HG03060 (cell line): ENCODE data around the gene MIA3.
"Not testable (repeated sequence)": the region's sequence is repeated elsewhere in the genome, so short reads cannot be mapped to it uniquely, and the experiment has no call there.

Source experiments
- ATAC-seq: cut with Tn5 transposase; IDR thresholded peaks from one replicate; pipeline ENCODE4 v1.9.1; 2021; ENCODE audit warnings: low read depth, moderate number of reproducible peaks; ENCODE audit not compliant: unreplicated experiment

The MIA3 gene

GRCh38 chr1:222656391-222657155 lies 38.7 kb downstream of the MIA3 start:
- no peak for ATAC-seq

- no peak for ATAC-seq
Observed at GRCh38 chr1:222657899-222658298, 40.0 kb downstream of the MIA3 start.

- no peak for ATAC-seq
Observed at GRCh38 chr1:222663431-222663934, 45.6 kb downstream of the MIA3 start.

GRCh38 chr1:222665964-222666363 lies 48.1 kb downstream of the MIA3 start:
- no peak for ATAC-seq

DNA sequence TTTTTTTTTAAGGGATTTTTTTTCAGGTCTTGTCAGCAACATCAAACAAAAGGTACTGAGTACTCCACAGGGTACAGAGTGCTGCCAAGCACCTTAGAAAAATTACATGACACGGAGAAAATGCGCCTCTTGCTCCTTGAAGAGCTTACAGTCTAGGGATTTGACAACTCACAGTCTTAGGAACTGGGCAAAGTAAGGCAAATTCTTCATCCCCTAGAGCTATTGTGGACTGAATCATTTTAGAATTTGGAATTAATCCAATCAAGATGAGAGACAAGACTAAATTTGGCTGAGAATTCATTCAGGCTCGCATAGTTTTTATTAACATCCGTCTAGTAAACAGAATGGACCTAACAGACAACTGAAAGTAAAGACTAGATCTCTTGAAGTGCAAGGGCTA lies 50.3 kb downstream of the MIA3 start:
- ATAC-seq: not testable (repeated sequence)

- ATAC-seq: not testable (repeated sequence)
Observed at GRCh38 chr1:222669107-222669506, 51.2 kb downstream of the MIA3 start.

DNA sequence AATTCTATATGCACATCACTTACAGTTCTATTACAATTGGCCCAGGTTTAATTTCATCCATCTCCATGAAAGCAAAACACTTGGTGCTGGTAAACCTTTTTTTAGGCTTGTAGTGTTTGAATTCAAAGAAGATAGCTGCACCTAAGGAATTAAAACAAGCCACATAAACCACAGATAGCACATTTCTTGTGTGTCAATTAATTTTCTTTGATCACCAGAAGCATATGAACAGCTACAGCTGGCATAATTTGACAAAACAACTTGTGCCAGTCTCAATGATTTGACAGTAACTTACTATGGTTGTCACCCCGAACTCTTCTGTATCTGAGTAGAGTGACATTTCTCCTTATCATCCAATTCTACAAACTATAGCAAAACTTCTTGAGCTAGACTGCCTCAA lies 52.2 kb downstream of the MIA3 start:
- no peak for ATAC-seq

GRCh38 chr1:222680080-222680479 lies 62.2 kb downstream of the MIA3 start:
- no peak for ATAC-seq

- ATAC-seq: no peak
Observed at GRCh38 chr1:222691016-222691415, 73.1 kb downstream of the MIA3 start.

GRCh38 chr1:222694927-222695326 lies 77.0 kb downstream of the MIA3 start:
- no peak for ATAC-seq

DNA sequence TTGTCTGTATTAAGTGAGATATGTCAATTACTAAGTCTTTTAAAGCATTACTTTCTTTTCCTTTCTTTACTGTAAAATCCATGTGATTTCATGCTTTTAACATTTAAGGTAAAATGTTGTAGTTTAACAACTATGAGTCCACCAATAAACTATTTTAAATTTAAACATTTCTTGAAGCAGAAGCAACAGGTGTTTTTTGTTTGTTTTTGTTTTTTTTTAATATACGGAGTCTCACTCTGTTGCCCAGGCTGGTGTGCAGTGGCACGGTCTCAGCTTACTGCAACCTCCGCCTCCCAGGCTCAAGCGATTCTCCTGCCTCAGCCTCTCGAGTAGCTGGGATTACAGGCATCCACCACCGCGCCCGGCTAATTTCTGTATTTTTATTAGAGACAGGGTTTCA lies 78.8 kb downstream of the MIA3 start:
- no peak for ATAC-seq

- ATAC-seq: no peak
Observed at GRCh38 chr1:222697203-222697602, 79.3 kb downstream of the MIA3 start.

DNA sequence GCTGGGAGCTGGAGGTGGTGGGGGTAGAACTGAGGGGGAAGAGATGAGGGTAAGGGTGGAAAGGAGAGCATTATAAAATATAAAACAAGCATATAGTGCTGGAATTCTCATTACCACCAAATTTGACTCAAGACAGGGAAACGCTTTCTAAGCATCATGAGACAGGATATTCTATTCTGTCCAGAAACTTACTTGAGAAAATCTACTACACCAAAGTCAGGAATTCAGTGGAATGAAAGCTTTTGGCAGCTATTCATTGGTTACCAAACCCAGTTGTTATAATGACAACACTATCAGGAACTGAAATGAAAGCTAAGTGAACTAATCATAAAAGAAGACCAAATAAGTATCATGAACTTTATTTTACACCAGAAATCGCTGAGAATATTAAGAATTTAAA lies 79.9 kb downstream of the MIA3 start:
- no peak for ATAC-seq

- ATAC-seq: no peak
Observed at GRCh38 chr1:222702210-222702609, 84.3 kb downstream of the MIA3 start.

- no peak for ATAC-seq
Observed at GRCh38 chr1:222704260-222704659, 86.4 kb downstream of the MIA3 start.

DNA sequence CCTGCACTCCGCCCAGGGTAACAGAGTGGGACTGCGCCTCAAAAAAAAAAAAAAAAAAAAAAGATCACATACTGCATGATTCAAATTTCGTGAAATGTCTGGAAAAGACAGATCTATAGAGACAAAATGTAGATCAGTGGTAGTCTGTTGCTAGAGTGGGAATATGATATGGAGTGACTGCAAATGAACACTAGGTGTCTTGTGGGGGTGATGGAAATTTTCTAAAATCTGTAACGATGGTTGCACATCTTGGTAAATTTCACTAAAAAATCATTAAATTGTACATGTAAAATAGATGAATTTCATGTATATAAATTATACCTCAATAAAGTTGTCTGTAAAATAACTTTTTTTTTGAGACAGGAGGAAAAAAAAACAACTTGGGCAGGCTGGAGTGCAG lies 88.9 kb downstream of the MIA3 start:
- ATAC-seq: no peak

GRCh38 chr1:222709700-222710153 lies 91.8 kb downstream of the MIA3 start:
- no peak for ATAC-seq

DNA sequence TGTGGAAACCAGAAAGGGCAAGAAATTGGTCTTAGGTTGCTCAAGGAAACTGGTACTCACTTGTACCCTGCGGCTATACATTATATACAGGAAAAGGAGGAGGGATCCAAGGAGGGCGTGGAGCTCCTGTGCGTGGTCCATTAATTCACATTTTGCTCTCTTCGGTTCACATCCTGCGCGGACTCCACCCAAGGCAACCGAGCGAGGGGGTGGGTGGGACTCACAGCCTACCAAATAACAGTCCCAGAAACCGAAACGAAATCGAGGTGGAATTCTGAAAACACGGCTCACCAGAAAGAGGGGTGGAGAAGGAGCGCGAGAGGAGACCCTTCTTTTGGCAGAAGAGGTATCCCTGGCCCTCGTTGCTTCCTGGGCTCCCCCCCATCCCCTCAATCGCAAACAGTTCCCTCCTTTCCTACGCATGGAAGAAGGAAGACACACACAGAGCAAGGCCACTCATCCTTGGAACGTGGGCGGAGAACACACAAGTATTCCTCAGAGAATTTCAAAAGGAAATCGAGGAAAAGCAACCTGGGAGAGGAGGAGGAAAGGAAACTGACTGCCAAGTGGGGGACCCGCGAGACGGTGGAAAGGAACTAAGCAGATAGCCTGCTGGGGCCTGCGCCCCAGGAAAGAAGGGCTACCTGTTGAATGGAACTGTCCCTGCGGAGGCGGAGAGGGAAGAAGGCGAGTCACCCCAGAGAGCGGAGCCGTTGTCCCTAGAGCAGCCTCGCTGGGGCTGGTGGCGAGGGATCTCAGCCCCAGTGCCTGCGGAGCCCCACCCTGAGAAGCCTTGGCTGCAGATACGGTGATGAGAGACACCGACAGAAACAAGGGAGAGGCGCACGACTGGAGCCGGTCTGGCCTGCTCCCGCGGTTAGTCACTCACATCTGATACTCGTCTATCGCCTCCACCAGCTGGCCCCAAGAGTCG lies 93.7 kb downstream of the MIA3 start:
- ATAC-seq: peak; percentile 10

DNA sequence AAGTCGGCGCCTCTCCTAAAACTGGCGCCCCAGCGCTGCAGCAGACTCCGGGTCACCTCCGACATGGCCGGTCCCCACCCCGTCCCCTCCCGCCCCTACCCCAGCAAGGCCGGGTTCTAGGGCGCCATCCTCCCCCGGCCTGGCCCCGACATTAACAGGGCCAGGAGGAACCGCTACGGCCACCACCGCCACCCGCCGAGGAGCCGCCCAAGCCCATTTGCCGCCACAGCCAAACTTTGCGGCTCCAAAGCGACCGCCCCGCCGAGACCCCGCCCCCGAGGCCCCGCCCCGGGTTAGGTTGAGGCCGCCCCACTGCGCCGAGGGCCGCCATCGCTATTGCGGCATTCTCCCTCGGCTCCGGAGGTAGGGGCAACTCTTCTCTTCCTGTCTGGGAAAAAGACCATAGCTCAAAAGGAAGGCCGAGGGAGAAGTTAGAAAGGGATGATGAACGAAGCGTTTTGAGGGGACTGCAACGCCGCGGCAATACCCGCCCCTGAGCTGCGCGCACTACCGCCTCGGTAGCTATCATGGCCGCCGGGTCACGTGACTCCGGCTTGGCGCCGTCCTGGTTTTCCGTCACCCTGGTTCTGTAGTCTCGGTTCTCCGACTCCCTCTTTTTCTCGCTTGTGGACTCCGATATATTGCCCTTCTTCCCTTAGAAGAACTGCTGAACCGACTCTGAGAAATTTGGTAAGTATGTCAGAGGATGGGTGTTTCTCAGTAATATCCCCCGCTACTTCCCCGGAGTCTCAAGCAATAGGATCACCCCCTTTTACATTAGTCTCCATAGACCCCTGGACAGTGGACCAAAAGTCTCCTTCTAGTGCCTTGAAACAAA lies 94.6 kb downstream of the MIA3 start, which contains the start of the genes AIDA and BROX:
Gene AIDA, minus strand, starts transcription at position 239 of the 838 bp plus-strand sequence. Its CDS starts 174 bp downstream, at position 65.
Gene BROX, plus strand, starts transcription at position 312 of the 838 bp plus-strand sequence. CDS start 3,136 bp downstream, outside the sequence.
- ATAC-seq: peak; percentile 51
